ENCODE results near the gene WFDC5. TPM values are rescaled to one million over a fixed set of nuclear protein-coding genes. Genes with fewer than 3 reads are reported as not detected.

WFDC5 gene
- total RNA-seq, 1 donor from 2014 or later: not detected

GRCh38 chr20:45083127-45083526, 31.8 kb downstream of the WFDC5 start:
- TF ChIP-seq CTCF (conservative IDR thresholded peaks at IDR 0.05): no peak
- Mint-ChIP-seq H3K4me3 (no peak overlapping the region), H3K9me3 (peaks cover 11% of the 10 kb centered on the region), H3K27ac (ENCODE audit: unreplicated experiment) (no peak overlapping the region), H3K27me3 (ENCODE audit: low read depth) (no peaks in the 10 kb centered on the region), H3K36me3 (ENCODE audit: low read depth) (peaks cover 32% of the 10 kb centered on the region), H3K4me1 (no peaks in the 10 kb centered on the region)
- no peak for DNase-seq (ENCODE audit: low read depth, low spot score)

DNA sequence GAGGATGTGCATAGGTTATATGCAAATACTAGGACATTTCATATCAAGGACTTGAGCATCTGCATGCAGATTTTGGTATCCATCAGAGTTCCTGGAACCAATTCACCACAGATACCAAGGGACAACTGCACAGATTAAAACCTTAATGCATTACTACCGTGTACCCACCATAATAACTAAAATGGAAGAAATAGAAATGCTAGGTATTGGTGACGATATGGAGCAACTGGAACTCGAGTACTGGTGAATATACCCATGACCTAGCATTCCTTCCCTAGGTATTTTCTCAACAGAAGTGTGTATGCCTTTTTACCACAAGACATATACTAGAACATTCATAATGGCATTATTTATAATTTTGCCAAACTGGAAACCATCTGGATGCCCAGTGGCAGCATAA, 32.5 kb downstream of the WFDC5 start:
- no peak overlapping the region for H3K27ac Mint-ChIP-seq (ENCODE audit: unreplicated experiment)
- no peaks in the 10 kb centered on the region for H3K27me3 Mint-ChIP-seq (ENCODE audit: low read depth)
- H3K36me3 Mint-ChIP-seq (ENCODE audit: low read depth): peaks cover 32% of the 10 kb centered on the region
- H3K4me3 Mint-ChIP-seq: no peak overlapping the region
- no peak for DNase-seq (ENCODE audit: low read depth, low spot score)
- H3K4me1 Mint-ChIP-seq: no peaks in the 10 kb centered on the region
- peaks cover 11% of the 10 kb centered on the region for H3K9me3 Mint-ChIP-seq
- TF ChIP-seq CTCF (conservative IDR thresholded peaks at IDR 0.05): no peak

DNA sequence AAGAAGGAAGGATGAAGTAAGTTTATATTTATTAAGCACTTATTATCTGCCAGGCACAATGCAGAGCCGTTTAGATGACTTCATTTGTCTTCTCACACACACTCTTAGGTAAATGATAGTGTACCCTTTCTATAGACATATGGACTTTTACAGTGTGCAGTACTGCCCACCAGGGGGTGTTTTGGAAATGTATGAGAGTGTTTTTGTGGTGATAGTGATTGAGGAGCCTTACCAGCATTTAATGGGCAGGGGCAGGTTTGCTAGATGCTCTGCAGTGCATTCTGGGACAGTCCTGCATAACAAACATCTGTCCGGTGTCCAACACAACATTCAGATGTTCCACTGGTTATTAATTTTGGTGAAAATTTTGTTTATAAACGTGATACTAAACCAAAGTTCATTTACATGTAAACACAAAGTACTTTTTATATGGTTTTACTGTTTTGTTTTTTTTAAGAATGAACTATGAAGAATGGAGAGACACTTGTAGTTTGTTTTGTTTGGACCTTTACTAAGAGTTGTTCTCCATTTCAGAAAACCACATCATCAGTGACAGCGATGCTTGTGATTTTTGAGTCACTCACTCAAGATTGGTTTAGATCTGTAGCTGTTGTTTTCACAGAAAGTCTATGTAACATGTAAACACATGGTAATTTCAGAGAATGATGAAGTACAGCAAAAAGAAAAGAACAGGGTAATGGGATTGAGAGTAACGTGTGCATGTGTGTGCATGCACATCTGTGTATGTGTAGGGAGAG, 33.9 kb downstream of the WFDC5 start:
- Mint-ChIP-seq H3K27me3 (ENCODE audit: low read depth) (no peaks in the 10 kb centered on the region), H3K4me1 (no peaks in the 10 kb centered on the region)

DNA sequence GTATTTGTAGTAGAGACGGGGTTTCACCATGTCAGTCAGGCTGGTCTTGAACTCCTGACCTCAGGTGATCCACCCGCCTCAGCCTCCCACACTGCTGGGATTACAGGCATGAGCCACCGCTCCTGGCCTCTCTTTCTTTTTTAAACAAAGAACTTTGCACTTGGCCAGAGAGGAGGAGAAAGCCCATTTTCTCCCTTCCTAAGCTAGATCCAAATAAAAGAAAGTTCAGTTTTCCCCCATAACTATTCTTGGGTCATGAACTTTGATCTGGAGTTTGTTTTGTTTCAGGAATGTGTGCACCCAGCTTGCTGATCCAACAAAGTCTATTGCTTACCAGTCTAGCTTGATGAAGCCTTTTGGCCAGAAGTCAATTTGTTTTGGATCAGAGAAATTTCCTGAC, 37.4 kb downstream of the WFDC5 start:
- no peak overlapping the region for H3K27ac Mint-ChIP-seq (ENCODE audit: unreplicated experiment)
- H3K4me1 Mint-ChIP-seq: no peaks in the 10 kb centered on the region
- H3K4me3 Mint-ChIP-seq: no peak overlapping the region
- no peak for DNase-seq (ENCODE audit: low read depth, low spot score)
- TF ChIP-seq CTCF (conservative IDR thresholded peaks at IDR 0.05): no peak
- H3K27me3 Mint-ChIP-seq (ENCODE audit: low read depth): no peaks in the 10 kb centered on the region
- H3K36me3 Mint-ChIP-seq (ENCODE audit: low read depth): peaks cover 18% of the 10 kb centered on the region
- H3K9me3 Mint-ChIP-seq: peaks cover 4% of the 10 kb centered on the region

More for the DNA sequence above, 33.9 kb downstream of the WFDC5 start:
- no peak overlapping the region for H3K27ac Mint-ChIP-seq (ENCODE audit: unreplicated experiment)
- peak; percentile 57 for TF ChIP-seq CTCF (conservative IDR thresholded peaks at IDR 0.05)
- H3K36me3 Mint-ChIP-seq (ENCODE audit: low read depth): peaks cover 30% of the 10 kb centered on the region
- peaks cover 11% of the 10 kb centered on the region for H3K9me3 Mint-ChIP-seq
- no peak for DNase-seq (ENCODE audit: low read depth, low spot score)
- H3K4me3 Mint-ChIP-seq: no peak overlapping the region

DNA sequence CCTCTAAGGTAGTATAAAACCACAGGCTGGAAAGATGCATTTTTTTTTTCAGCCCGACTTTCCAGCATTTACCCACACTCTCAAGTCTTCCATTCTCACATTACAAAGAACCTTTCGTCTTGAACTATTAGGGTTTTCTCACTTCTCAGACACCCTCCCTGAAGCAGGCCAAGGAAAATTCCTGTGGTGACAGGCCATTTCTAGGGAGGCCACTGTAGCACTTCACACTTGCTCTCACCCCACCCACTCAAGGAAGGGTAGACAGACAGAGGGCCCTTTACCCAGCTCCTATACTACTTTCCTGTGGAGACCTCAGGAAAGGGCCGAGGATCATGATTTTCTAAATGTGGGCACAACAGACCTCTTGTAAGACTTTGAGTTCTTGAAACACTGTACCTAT, 41.8 kb downstream of the WFDC5 start:
- Mint-ChIP-seq H3K27me3 (ENCODE audit: low read depth) (no peaks in the 10 kb centered on the region), H3K9me3 (no peaks in the 10 kb centered on the region), H3K4me1 (no peaks in the 10 kb centered on the region), H3K27ac (ENCODE audit: unreplicated experiment) (no peak overlapping the region), H3K4me3 (no peak overlapping the region), H3K36me3 (ENCODE audit: low read depth) (peaks cover 10% of the 10 kb centered on the region)
- no peak for TF ChIP-seq CTCF (conservative IDR thresholded peaks at IDR 0.05)
- no peak for DNase-seq (ENCODE audit: low read depth, low spot score)

Data from neural crest cell (in vitro differentiated cells).